GM12878 (cell line): ENCODE measurements around the gene TSC22D4. TPM values are rescaled to one million over a fixed set of nuclear protein-coding genes. Genes with fewer than 3 reads are reported as not detected.

ENCODE experiments used
- ATAC-seq: fragments of 200-7000 bp; cut with Tn5 transposase; 3 replicates; pipeline ENCODE4 v1.9.1; 2020; ENCODE audit warnings: mild to moderate bottlenecking, moderate library complexity
- BruUV-seq: library from RNA; stranded (reverse); fragments of 400-500 nt; replicated peaks from 2 replicates; lab custom pipeline; 2021; lab: Mats Ljungman, UMichigan
- CTCF ChIA-PET: fragments of 300-600 bp; sonication (Branson Sonifier 250); formaldehyde crosslinking; extraction: SDS; loops from one replicate; lab custom pipeline; 2021; ENCODE audit warnings: inconsistent platforms; lab: Yijun Ruan, JAX
- POLR2A ChIA-PET: fragments of 350-600 bp; formaldehyde crosslinking; extraction: SDS; loops from one replicate; lab custom pipeline; 2021; ENCODE audit warnings: inconsistent platforms; lab: Charles Lee
- RAD21 ChIA-PET: fragments of 300-600 bp; sonication (Branson Sonifier 250); formaldehyde crosslinking; loops from one replicate; lab custom pipeline; 2023; ENCODE audit warnings: antibody characterized with exemption; ENCODE audit not compliant: unreplicated experiment; lab: Charles Lee
- SMC1A ChIA-PET: fragments of 300-600 bp; sonication (Branson Sonifier 250); formaldehyde crosslinking; loops from one replicate; lab custom pipeline; 2023; ENCODE audit not compliant: unreplicated experiment, uncharacterized antibody; lab: Charles Lee
- DNase-seq: peaks from one replicate; pipeline ENCODE4 v3.0.0-alpha.2; 2011; ENCODE audit warnings: low read depth, low spot score
- FAIRE-seq: peaks from 3 replicates; lab custom pipeline; 2011; peaks lifted over from hg19 to GRCh38; lab: Jason Lieb, UNC
- H2AFZ ChIP-seq: 2 replicates; pipeline ENCODE4 v1.6.0; 2011; ENCODE audit warnings: low read depth, low read length, control low read depth; ENCODE audit not compliant: control insufficient read depth
- H3K27ac ChIP-seq: 2 replicates; pipeline ENCODE4 v1.5.1; 2011; ENCODE audit warnings: control low read depth; ENCODE audit not compliant: control insufficient read depth, insufficient read depth
- H3K27me3 ChIP-seq, 2 experiments: replicated peaks in 1 of 2; 2 replicates each; pipeline versions ENCODE4 v1.6.0 to v1.6.1; 2011; ENCODE audit warnings: low read length in 1 of 2; ENCODE audit not compliant: control insufficient read depth in 2 of 2, insufficient read depth in 2 of 2
- H3K36me3 ChIP-seq, 2 experiments: 2 replicates each; pipeline ENCODE4 v1.5.1; 2011; ENCODE audit warnings: low read length in 1 of 2; ENCODE audit not compliant: control insufficient read depth in 2 of 2, insufficient read depth in 2 of 2
- H3K4me1 ChIP-seq: 2 replicates; pipeline ENCODE4 v1.6.1; 2011; ENCODE audit warnings: mild to moderate bottlenecking, low read length, moderate library complexity, mixed read lengths; ENCODE audit not compliant: control insufficient read depth, insufficient read depth
- H3K4me2 ChIP-seq: 2 replicates; pipeline ENCODE4 v1.6.0; 2011; ENCODE audit warnings: control low read depth; ENCODE audit not compliant: control insufficient read depth, insufficient read depth
- H3K4me3 ChIP-seq: fragments of 200-600 bp; sonication (generic); 2 replicates; pipeline ENCODE4 v1.5.1; 2016
- H3K79me2 ChIP-seq: 2 replicates; pipeline ENCODE4 v1.6.0; 2011; ENCODE audit warnings: low read length; ENCODE audit not compliant: control insufficient read depth, insufficient read depth
- H3K9ac ChIP-seq: 2 replicates; pipeline ENCODE4 v1.8.0; 2011; ENCODE audit warnings: low read length, control low read depth, mixed read lengths; ENCODE audit not compliant: control insufficient read depth, insufficient read depth
- H3K9me3 ChIP-seq: replicated peaks from 3 replicates; pipeline ENCODE4 v1.5.1; 2011; ENCODE audit warnings: mild to moderate bottlenecking, low read length; ENCODE audit not compliant: control insufficient read depth, insufficient read depth
- H4K20me1 ChIP-seq: 2 replicates; pipeline ENCODE4 v1.6.0; 2011; ENCODE audit not compliant: control insufficient read depth, insufficient read depth
- ATF7 ChIP-seq: fragments of 450-650 bp; IDR thresholded peaks from 2 replicates; pipeline ENCODE4 v1.6.1; 2016; ENCODE audit warnings: low read depth, mild to moderate bottlenecking
- ESRRA ChIP-seq: IDR thresholded peaks from 2 replicates; pipeline ENCODE4 v1.6.1; 2012; ENCODE audit warnings: mild to moderate bottlenecking, low read length, improper control_type of control experiment
- FOXK2 ChIP-seq: fragments of 450-650 bp; IDR thresholded peaks from 2 replicates; pipeline ENCODE4 v1.6.1; 2017; ENCODE audit warnings: mild to moderate bottlenecking, moderate library complexity
- JUNB ChIP-seq: IDR thresholded peaks from 2 replicates; pipeline ENCODE4 v1.6.1; 2016; ENCODE audit warnings: antibody characterized with exemption, mild to moderate bottlenecking
- KDM1A ChIP-seq: fragments of 200-600 bp; sonication (generic); IDR thresholded peaks from 2 replicates; pipeline ENCODE4 v1.6.1; 2016; ENCODE audit warnings: borderline replicate concordance
- NR2C2 ChIP-seq: IDR thresholded peaks from 2 replicates; pipeline ENCODE4 v1.6.1; 2011; ENCODE audit warnings: borderline replicate concordance, low read depth; ENCODE audit not compliant: control insufficient read depth, insufficient read length
- POLR2AphosphoS2 ChIP-seq: IDR thresholded peaks from 2 replicates; pipeline ENCODE4 v1.6.1; 2011; ENCODE audit warnings: low read depth, mild to moderate bottlenecking, low read length, improper control_type of control experiment, moderate library complexity
- RAD21 ChIP-seq: IDR thresholded peaks from 2 replicates; pipeline ENCODE4 v1.6.1; 2011; ENCODE audit warnings: mild to moderate bottlenecking, low read depth, low read length, moderate library complexity; ENCODE audit not compliant: insufficient read depth
- RFX5 ChIP-seq: IDR thresholded peaks from 2 replicates; pipeline ENCODE4 v1.6.1; 2011; ENCODE audit warnings: low read depth, low read length, improper control_type of control experiment
- RUNX3 ChIP-seq: IDR thresholded peaks from 2 replicates; pipeline ENCODE4 v1.6.1; 2012; ENCODE audit warnings: low read length, inconsistent platforms
- STAT3 ChIP-seq: IDR thresholded peaks from 2 replicates; pipeline ENCODE4 v1.6.1; 2011; ENCODE audit warnings: low read depth, low read length, improper control_type of control experiment
- TARDBP ChIP-seq: IDR thresholded peaks from 2 replicates; pipeline ENCODE4 v1.6.1; 2016; ENCODE audit warnings: borderline replicate concordance
- TBL1XR1 ChIP-seq: IDR thresholded peaks from 2 replicates; pipeline ENCODE4 v1.6.1; 2012; ENCODE audit warnings: low read depth, low read length, improper control_type of control experiment
- ZNF24 ChIP-seq: fragments of 450-650 bp; IDR thresholded peaks from 2 replicates; pipeline ENCODE4 v1.6.1; 2017; ENCODE audit warnings: antibody characterized with exemption, mild to moderate bottlenecking
- WGBS: methylation state at CpG from one replicate; pipeline ENCODE4 v1.1.6; 2016; ENCODE audit warnings: low lambda C conversion rate; ENCODE audit not compliant: insufficient replicate concordance, insufficient coverage; ENCODE audit errors: missing lambda C conversion rate; 5-methylcytosine and 5-hydroxymethylcytosine counted together
- in situ Hi-C: fragments of 300-500 bp; cut with MboI; formaldehyde crosslinking; loops from 9 replicates; pipeline ENCODE4 v1.14.3; 2018; ENCODE audit warnings: mixed read lengths
- intact Hi-C: fragments of 100-400 bp; cut with micrococcal nuclease; formaldehyde crosslinking; loops from one replicate; pipeline ENCODE4 v1.14.2; 2022; ENCODE audit not compliant: unreplicated experiment
- polyA plus RNA-seq, 11 experiments: library from polyadenylated mRNA; depleted of rRNA in 4 of 11; unstranded in 6 of 11; stranded (reverse) in 5 of 11; fragments of >200 nt; fragmentation: Nextera tagmentation in 4 of 11; fragmentation: Illumina TruSeq in 1 of 11; extraction: Ambion mirVana in 4 of 11; extraction: Trizol in 1 of 11; gene quantifications; 1 replicate in 1 of 11; 2 replicates in 10 of 11; pipeline versions ENCODE4 v1.2.1 to v1.2.3, GENCODE V29; 2011 to 2016; ENCODE audit warnings: inconsistent platforms in 2 of 11, missing spikeins in 2 of 11, low read depth in 1 of 11
- total RNA-seq, 4 experiments: library from RNA; depleted of rRNA in 3 of 4; stranded (reverse); fragments of >200 nt in 3 of 4; fragmentation: Illumina TruSeq in 1 of 4; extraction: Trizol in 1 of 4; gene quantifications; 2 replicates each; pipeline versions ENCODE4 v1.2.1 to v1.2.3, GENCODE V29; 2013 to 2021
- TF ChIP-seq, protein P1 (sequence below): fragments of 150-350 bp; IDR thresholded peaks from 2 replicates; pipeline ENCODE4 v1.6.1; 2016; ENCODE audit warnings: low read depth, low read length
- TF ChIP-seq, protein P2 (sequence below): fragments of 450-650 bp; IDR thresholded peaks from 2 replicates; pipeline ENCODE4 v1.6.1; 2017; ENCODE audit warnings: borderline replicate concordance
- TF ChIP-seq, protein P3 (sequence below): IDR thresholded peaks from 2 replicates; pipeline ENCODE4 v1.6.1; 2011; ENCODE audit warnings: borderline replicate concordance, low read depth, mild to moderate bottlenecking, moderate library complexity, low read length; ENCODE audit not compliant: insufficient read depth, poor library complexity, severe bottlenecking
- TF ChIP-seq, protein P4 (sequence below): fragments of 150-350 bp; IDR thresholded peaks from 2 replicates; pipeline ENCODE4 v1.6.1; 2014; ENCODE audit warnings: mild to moderate bottlenecking, low read depth, low read length

TSC22D4 gene
- total and polyA plus RNA-seq, 10 of the 15 experiments (the other 5 are each of a cell fraction or from before 2014, with no cell fraction given), result 0.50 to 65.7 (median 24.4) TPM

DNA sequence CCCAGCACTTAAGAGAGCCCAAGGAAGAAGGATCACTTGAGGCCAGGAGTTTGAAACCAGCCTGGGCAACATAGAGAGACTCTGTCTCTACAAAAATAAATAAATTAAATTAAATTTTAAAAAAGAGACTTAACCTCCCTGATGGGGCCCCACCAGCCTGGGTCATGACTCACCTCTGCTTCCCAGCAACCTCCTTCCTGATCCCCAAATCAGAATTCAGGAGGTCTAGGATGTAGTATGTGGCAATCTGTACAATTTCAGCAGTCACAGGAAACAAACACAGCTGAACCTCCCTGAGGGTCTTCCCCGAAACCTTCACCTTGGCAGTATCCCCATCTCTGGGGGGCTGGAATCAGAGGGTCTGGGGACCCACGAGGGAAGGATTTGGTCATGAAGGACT is 33.0 kb downstream of the TSC22D4 start:
- H3K4me2 ChIP-seq, result no peak overlapping the region
- H4K20me1 ChIP-seq, result no peaks in the 10 kb centered on the region
- intact Hi-C loops (no loop called here), in situ Hi-C loops (no loop called here)
- RAD21 ChIA-PET, result interaction anchor here (0.7 kb wide), 1 partner anchor 269 kb away, joined by 3 read pairs; no protein-coding TSS in a partner anchor
- CTCF ChIA-PET, result interaction anchor here (0.5 kb wide), 1 partner anchor 875 kb away, joined by 3 read pairs; the partner anchor contains the start of gene IFT22
- SMC1A ChIA-PET, result interaction anchor here (1.6 to 2.8 kb wide), 2 partner anchors 17 to 38 kb away, joined by 6 to 17 read pairs; partner anchors contain the start of genes MEPCE and ZCWPW1
- H3K4me1 ChIP-seq, result peaks cover 17% of the 10 kb centered on the region
- H3K9me3 ChIP-seq, result no peaks in the 10 kb centered on the region
- no peaks in the 10 kb centered on the region for H3K36me3 ChIP-seq
- H2AFZ ChIP-seq, result no peak overlapping the region
- POLR2A ChIA-PET, result interaction anchor here (1.7 kb wide), 1 partner anchor 17 kb away, joined by 13 read pairs; no protein-coding TSS in a partner anchor
- FAIRE-seq, result no peak
- H3K27ac ChIP-seq, result no peak overlapping the region
- no peak for TF ChIP-seq TARDBP
- no peak for TF ChIP-seq RFX5
- TF ChIP-seq POLR2AphosphoS2, result no peak
- TF ChIP-seq NR2C2, result no peak
- TF ChIP-seq STAT3, result no peak
- TF ChIP-seq ESRRA, result no peak
- no peak for TF ChIP-seq TBL1XR1
- TF ChIP-seq, protein P1, sequence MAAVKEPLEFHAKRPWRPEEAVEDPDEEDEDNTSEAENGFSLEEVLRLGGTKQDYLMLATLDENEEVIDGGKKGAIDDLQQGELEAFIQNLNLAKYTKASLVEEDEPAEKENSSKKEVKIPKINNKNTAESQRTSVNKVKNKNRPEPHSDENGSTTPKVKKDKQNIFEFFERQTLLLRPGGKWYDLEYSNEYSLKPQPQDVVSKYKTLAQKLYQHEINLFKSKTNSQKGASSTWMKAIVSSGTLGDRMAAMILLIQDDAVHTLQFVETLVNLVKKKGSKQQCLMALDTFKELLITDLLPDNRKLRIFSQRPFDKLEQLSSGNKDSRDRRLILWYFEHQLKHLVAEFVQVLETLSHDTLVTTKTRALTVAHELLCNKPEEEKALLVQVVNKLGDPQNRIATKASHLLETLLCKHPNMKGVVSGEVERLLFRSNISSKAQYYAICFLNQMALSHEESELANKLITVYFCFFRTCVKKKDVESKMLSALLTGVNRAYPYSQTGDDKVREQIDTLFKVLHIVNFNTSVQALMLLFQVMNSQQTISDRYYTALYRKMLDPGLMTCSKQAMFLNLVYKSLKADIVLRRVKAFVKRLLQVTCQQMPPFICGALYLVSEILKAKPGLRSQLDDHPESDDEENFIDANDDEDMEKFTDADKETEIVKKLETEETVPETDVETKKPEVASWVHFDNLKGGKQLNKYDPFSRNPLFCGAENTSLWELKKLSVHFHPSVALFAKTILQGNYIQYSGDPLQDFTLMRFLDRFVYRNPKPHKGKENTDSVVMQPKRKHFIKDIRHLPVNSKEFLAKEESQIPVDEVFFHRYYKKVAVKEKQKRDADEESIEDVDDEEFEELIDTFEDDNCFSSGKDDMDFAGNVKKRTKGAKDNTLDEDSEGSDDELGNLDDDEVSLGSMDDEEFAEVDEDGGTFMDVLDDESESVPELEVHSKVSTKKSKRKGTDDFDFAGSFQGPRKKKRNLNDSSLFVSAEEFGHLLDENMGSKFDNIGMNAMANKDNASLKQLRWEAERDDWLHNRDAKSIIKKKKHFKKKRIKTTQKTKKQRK, result no peak
- TF ChIP-seq, protein P2, sequence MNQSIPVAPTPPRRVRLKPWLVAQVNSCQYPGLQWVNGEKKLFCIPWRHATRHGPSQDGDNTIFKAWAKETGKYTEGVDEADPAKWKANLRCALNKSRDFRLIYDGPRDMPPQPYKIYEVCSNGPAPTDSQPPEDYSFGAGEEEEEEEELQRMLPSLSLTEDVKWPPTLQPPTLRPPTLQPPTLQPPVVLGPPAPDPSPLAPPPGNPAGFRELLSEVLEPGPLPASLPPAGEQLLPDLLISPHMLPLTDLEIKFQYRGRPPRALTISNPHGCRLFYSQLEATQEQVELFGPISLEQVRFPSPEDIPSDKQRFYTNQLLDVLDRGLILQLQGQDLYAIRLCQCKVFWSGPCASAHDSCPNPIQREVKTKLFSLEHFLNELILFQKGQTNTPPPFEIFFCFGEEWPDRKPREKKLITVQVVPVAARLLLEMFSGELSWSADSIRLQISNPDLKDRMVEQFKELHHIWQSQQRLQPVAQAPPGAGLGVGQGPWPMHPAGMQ, result no peak
- TF ChIP-seq, protein P3, sequence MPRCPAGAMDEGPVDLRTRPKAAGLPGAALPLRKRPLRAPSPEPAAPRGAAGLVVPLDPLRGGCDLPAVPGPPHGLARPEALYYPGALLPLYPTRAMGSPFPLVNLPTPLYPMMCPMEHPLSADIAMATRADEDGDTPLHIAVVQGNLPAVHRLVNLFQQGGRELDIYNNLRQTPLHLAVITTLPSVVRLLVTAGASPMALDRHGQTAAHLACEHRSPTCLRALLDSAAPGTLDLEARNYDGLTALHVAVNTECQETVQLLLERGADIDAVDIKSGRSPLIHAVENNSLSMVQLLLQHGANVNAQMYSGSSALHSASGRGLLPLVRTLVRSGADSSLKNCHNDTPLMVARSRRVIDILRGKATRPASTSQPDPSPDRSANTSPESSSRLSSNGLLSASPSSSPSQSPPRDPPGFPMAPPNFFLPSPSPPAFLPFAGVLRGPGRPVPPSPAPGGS, result no peak
- TF ChIP-seq KDM1A, result no peak
- no peak for TF ChIP-seq RAD21
- TF ChIP-seq, protein P4, sequence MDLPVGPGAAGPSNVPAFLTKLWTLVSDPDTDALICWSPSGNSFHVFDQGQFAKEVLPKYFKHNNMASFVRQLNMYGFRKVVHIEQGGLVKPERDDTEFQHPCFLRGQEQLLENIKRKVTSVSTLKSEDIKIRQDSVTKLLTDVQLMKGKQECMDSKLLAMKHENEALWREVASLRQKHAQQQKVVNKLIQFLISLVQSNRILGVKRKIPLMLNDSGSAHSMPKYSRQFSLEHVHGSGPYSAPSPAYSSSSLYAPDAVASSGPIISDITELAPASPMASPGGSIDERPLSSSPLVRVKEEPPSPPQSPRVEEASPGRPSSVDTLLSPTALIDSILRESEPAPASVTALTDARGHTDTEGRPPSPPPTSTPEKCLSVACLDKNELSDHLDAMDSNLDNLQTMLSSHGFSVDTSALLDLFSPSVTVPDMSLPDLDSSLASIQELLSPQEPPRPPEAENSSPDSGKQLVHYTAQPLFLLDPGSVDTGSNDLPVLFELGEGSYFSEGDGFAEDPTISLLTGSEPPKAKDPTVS, result no peak
- TF ChIP-seq JUNB, result no peak
- TF ChIP-seq ATF7, result no peak
- TF ChIP-seq RUNX3, result no peak
- TF ChIP-seq FOXK2, result no peak
- no peak for TF ChIP-seq ZNF24
- H3K79me2 ChIP-seq, result no peaks in the 10 kb centered on the region
- H3K4me3 ChIP-seq, result no peak overlapping the region
- BruUV-seq, result no TSS peak
- ATAC-seq, result no peak
- no peaks in the 10 kb centered on the region for H3K27me3 ChIP-seq
- no peak overlapping the region for H3K9ac ChIP-seq
- 50% methylated on average over 2 of the region's 2 CpGs for WGBS
- DNase-seq, result no peak
